ENCODE measurements around the gene PDGFC.

- no peak for TF ChIP-seq POLR2A (IDR thresholded peaks at IDR 0.05)
- TF ChIP-seq CTCF (IDR thresholded peaks at IDR 0.05): no peak
Observed at GRCh38 chr4:156767911-156768415, 203.6 kb downstream of the PDGFC start.
